WTC11 (cell line): ENCODE measurements around the gene PCBP3.
"Not testable (repeated sequence)": the region's sequence is repeated elsewhere in the genome, so short reads cannot be mapped to it uniquely, and the experiment has no call there.

ENCODE experiments used
- CBFB ChIP-seq: sonication (generic); formaldehyde crosslinking; IDR thresholded peaks from 2 replicates; pipeline ENCODE4 v1.8.1; 2022; ENCODE audit warnings: mild to moderate bottlenecking, low read depth, missing genetic modification reagents
- ELF4 ChIP-seq: sonication (generic); formaldehyde crosslinking; IDR thresholded peaks from 2 replicates; pipeline ENCODE4 v1.8.1; 2022; ENCODE audit warnings: low read depth, mild to moderate bottlenecking, moderate library complexity, missing genetic modification reagents
- NFATC4 ChIP-seq: fragments of 250-450 bp; sonication (Bioruptor Pico); IDR thresholded peaks from 2 replicates; pipeline ENCODE4 v1.9.0; 2021; ENCODE audit warnings: mild to moderate bottlenecking
- RORB ChIP-seq: fragments of 250-450 bp; sonication (Bioruptor Pico); IDR thresholded peaks from 2 replicates; pipeline ENCODE4 v1.9.0; 2021; ENCODE audit warnings: mild to moderate bottlenecking
- SP1 ChIP-seq: sonication (generic); formaldehyde crosslinking; conservative IDR thresholded peaks from 2 replicates; pipeline ENCODE4 v1.8.1; 2022; ENCODE audit warnings: missing genetic modification reagents
- TF ChIP-seq, protein P1 (sequence below): fragments of 200-600 bp; IDR thresholded peaks from 2 replicates; pipeline ENCODE4 v1.8.0; 2022; ENCODE audit warnings: antibody characterized with exemption
- TF ChIP-seq, protein P2 (sequence below): sonication (generic); formaldehyde crosslinking; conservative IDR thresholded peaks from 2 replicates; pipeline ENCODE4 v1.8.1; 2023; ENCODE audit warnings: mild to moderate bottlenecking, low read depth, missing genetic modification reagents, moderate library complexity

DNA sequence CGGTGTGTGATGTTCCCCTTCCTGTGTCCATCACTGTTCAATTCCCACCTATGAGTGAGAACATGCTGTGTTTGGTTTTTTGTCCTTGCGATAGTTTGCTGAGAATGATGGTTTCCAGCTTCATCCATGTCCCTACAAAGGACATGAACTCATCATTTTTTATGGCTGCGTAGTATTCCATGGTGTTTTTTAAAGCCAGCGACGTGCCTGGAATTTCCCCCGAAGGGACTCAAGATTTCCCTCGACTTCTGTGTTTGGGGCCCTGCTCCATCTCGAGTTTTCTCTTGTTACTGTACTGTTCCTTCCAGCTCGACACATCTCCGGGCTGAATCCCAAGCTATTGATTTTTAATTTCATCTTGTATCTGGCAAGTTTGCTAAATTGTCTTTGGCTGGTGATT is 309.0 kb downstream of the PCBP3 start:
- TF ChIP-seq, protein P1, sequence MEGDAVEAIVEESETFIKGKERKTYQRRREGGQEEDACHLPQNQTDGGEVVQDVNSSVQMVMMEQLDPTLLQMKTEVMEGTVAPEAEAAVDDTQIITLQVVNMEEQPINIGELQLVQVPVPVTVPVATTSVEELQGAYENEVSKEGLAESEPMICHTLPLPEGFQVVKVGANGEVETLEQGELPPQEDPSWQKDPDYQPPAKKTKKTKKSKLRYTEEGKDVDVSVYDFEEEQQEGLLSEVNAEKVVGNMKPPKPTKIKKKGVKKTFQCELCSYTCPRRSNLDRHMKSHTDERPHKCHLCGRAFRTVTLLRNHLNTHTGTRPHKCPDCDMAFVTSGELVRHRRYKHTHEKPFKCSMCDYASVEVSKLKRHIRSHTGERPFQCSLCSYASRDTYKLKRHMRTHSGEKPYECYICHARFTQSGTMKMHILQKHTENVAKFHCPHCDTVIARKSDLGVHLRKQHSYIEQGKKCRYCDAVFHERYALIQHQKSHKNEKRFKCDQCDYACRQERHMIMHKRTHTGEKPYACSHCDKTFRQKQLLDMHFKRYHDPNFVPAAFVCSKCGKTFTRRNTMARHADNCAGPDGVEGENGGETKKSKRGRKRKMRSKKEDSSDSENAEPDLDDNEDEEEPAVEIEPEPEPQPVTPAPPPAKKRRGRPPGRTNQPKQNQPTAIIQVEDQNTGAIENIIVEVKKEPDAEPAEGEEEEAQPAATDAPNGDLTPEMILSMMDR: not testable (repeated sequence)
- TF ChIP-seq SP1; CBFB; NFATC4 (CRISPR knock-in tag); RORB (CRISPR knock-in tag); ELF4 (CRISPR knock-in tag): not testable (repeated sequence)
- TF ChIP-seq, protein P2, sequence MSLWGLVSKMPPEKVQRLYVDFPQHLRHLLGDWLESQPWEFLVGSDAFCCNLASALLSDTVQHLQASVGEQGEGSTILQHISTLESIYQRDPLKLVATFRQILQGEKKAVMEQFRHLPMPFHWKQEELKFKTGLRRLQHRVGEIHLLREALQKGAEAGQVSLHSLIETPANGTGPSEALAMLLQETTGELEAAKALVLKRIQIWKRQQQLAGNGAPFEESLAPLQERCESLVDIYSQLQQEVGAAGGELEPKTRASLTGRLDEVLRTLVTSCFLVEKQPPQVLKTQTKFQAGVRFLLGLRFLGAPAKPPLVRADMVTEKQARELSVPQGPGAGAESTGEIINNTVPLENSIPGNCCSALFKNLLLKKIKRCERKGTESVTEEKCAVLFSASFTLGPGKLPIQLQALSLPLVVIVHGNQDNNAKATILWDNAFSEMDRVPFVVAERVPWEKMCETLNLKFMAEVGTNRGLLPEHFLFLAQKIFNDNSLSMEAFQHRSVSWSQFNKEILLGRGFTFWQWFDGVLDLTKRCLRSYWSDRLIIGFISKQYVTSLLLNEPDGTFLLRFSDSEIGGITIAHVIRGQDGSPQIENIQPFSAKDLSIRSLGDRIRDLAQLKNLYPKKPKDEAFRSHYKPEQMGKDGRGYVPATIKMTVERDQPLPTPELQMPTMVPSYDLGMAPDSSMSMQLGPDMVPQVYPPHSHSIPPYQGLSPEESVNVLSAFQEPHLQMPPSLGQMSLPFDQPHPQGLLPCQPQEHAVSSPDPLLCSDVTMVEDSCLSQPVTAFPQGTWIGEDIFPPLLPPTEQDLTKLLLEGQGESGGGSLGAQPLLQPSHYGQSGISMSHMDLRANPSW (CRISPR knock-in tag): not testable (repeated sequence)
